Measurements from ENCODE around the gene CCS.
"Not testable (repeated sequence)": the region's sequence is repeated elsewhere in the genome, so short reads cannot be mapped to it uniquely, and the experiment has no call there.

The CCS gene

GRCh38 chr11:66592457-66593302 is at the start of gene CCS, which contains the start of gene CCDC87:
Gene CCS (plus strand): TSS chr11:66593185. CDS start chr11:66593262, 77 bp downstream.
Gene CCDC87 (minus strand): TSS chr11:66593063. CDS start chr11:66593015, 48 bp downstream.
- peak; percentile 93 for DNase-seq

DNA sequence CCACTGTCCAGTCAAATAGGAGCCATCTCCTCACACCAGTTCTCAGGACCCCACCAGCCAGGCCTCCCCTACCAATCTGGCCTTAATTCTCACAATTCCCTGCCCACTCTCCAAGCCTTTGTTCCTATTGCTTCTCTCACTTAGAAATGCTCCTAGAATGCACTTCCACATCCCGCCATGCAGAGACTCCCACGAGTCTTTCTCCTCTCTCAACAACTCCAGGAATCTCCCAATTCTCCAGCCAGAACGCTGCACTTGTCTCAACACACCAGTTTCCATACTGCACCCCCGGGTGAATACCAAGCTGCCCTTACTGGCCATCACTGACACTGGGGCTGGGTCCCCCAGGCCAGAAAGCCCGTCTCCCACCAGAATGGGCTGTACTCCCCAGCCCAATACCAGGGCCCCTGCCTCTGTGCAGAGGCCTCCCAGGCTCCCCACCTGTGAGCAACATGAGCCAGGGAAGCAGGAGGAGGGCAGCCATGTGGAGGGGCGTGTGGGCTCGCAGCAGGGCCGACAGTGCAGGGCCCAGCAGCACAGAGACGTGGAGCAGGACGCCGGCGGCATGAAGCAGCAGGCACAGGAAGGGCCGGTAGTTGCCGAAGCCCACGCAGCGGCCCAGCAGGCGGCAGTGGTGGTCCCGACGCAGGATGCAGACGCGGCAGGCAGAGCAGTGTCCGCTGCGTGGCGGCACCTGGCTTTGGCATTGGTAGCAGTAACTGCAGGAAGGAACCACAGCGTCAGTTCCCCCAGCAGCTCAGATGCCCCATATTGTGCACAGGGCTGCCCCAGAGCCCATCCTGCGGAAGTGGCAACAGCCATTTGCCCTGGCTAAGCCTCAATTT is 49.5 kb upstream of the CCS start:
- DNase-seq = no peak

- not testable (repeated sequence) for DNase-seq
Measured at GRCh38 chr11:66544952-66545351, 48.0 kb upstream of the CCS start.

- DNase-seq = peak; percentile 93
Measured at GRCh38 chr11:66545701-66546367, 47.2 kb upstream of the CCS start, which contains the start of gene ZDHHC24. Gene ZDHHC24 (minus strand): TSS chr11:66546048. CDS start chr11:66546003, 45 bp downstream.

GRCh38 chr11:66546368-66546965 is 46.5 kb upstream of the CCS start, which contains the start of gene ACTN3:
Gene ACTN3 (plus strand): TSS chr11:66546903. CDS start chr11:66546938, 35 bp downstream.
- DNase-seq = no peak

- DNase-seq = no peak
Measured at GRCh38 chr11:66546966-66547661, 45.9 kb upstream of the CCS start.

DNA sequence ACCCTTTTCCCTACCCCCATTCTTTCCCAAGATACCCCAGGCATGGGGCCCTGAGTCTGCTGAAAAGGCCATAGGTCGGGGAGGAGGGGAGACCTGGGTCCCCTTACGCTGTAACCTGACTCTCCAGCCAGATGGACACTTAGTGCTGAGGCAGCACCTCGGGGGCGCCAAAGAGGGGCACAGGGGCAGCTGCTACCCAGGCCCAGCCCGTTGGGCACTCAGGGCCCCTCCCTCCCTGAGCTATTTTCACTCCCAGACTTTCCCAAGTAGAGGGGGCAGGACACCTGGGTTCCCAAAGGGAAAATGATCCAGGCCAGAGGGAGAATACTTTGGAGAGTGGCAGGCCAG is 45.3 kb upstream of the CCS start:
- DNase-seq = no peak

DNA sequence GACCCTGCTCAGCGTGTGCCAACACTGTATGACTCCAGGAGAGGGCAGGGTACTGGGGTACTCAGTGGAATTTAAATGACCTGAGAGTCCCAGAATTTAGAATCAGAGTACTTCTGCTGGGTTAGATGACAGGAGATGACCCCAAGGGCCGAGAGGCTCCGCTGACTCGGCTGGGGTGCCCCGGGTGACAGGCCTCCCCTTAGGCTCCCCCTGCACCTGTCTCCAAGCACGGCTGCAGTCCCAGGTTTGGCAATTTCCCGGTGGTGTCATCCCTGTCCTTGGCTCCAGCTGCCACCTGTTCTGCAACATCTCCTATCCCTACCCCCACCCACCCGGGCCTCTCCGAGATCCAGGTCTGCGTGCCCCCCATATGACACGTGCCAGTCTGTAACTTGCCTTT is 44.9 kb upstream of the CCS start:
- DNase-seq = no peak

GRCh38 chr11:66548774-66549630 is 44.0 kb upstream of the CCS start:
- DNase-seq = no peak

DNA sequence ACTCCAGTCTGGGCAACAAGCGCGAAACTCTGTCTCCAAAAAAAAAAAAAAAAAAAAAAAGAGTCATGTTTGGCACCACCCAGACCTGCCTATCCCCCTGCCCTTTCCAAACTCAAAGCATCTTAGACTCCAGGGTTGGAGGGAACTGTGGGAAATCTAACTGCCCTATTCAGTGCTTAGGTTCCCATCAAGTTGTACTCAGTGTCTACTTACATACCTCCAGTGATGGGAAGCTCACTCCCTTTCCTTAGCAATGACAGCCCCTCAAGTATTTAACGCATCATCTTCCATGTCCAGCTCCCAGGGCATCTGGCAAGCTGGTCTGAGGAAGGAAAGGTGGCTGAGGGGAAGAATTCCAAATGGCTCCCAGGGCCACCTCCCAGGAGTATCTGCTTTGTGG is 43.3 kb upstream of the CCS start:
- DNase-seq = no peak

DNA sequence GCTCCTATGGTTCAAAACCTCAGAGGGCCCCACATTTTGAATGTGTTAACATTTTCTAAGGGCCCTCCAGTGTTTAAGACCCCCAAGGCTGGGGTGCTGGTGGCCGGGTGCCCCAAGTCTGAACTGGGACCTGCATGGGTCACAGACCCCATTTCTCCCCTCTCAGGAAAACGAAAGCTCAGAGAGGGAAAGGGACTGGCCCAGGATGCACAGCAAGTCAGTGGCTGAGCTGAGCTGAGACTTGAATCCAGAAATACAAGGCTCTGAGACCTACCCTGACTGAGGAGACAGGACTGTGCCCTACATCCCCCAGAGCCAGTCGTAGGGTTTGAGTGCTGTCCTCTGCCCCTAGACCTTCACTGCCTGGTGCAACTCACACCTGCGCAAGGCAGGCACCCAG is 42.1 kb upstream of the CCS start:
- DNase-seq = no peak

DNA sequence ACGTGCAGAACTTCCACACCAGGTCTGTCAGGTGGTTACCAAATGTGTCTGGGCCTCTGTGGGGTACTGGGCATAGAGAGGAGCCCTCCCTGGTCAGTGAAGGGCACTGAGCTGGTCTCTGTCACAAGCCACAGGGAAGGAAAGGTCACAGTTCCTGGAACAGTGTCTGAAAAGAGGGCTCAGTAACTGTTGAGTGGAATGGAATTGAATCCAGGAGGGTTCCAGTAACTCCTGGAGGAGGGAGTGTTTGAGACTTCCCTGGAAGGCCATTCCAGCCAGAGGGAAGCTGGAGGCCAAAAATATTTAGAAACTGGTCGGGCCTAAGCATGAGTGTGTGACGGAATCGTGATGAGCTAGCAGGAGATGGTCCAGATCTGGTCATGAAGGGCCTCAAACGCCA is 38.4 kb upstream of the CCS start:
- no peak for DNase-seq

- DNase-seq = no peak
Measured at GRCh38 chr11:66555416-66555815, 37.6 kb upstream of the CCS start.

- DNase-seq = peak; percentile 85
Measured at GRCh38 chr11:66556086-66556485, 36.9 kb upstream of the CCS start.

- no peak for DNase-seq
Measured at GRCh38 chr11:66557733-66558326, 35.2 kb upstream of the CCS start.

GRCh38 chr11:66559142-66559865 is 33.7 kb upstream of the CCS start:
- no peak for DNase-seq

GRCh38 chr11:66559866-66560676 is 32.9 kb upstream of the CCS start:
- DNase-seq = no peak

DNA sequence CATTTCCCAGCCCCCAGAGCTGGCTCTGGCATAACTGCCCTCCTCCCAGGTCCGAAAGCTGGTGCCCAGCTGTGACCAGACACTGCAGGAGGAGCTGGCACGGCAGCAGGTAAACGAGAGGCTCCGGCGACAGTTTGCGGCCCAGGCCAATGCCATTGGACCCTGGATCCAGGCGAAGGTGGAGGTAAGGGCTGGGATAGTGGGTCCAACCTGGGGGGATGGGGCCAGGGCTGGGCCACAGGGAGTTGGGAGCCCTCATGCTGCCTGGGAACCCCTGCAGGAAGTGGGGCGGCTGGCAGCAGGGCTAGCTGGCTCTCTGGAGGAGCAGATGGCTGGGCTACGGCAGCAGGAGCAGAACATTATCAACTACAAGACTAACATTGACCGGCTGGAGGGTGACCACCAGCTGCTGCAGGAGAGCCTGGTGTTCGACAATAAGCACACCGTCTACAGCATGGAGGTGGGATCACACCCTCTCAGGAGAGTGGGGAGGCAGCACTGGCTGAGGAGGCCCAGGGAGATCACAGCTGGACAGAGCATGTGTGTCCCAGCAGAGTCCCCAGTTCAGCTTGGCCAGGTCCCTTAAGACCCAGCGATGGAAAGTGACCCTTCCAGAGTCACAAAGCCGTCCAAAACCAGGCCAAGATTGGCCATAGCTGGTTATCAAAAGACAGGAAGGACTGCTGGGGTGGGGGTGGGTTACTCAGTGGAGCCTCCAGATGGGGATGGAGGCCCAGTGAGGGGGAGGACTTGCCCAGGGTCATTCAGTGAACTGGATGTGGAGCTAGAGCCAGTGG is 31.6 kb upstream of the CCS start:
- DNase-seq = no peak
